Ovary (tissue), 3 donors: ENCODE data around the gene CDRT4.

Source experiments
- CTCF ChIP-seq, 3 donors: fragments of 450-650 bp in 2 of 3; fragments of 200-600 bp in 1 of 3; IDR thresholded peaks; one replicate each; pipeline versions ENCODE4 v1.5.1 to v1.8.0; 2016 to 2022; ENCODE audit warnings: antibody characterized with exemption in 3 of 3, mild to moderate bottlenecking in 1 of 3
- EP300 ChIP-seq: sonication (generic); formaldehyde crosslinking; IDR thresholded peaks from one replicate; pipeline ENCODE4 v1.6.1; 2017; ENCODE audit warnings: antibody characterized with exemption
- POLR2A ChIP-seq: fragments of 450-650 bp; IDR thresholded peaks from one replicate; pipeline ENCODE4 v1.6.1; 2017; ENCODE audit warnings: antibody characterized with exemption, mild to moderate bottlenecking, moderate library complexity
- donor health status: DM: no; HTN: no; CAD: no.

- TF ChIP-seq POLR2A (no peak), CTCF (IDR thresholded peaks at IDR 0.05) (no peak), EP300 (no peak)
Observed at GRCh38 chr17:15464231-15464985, 3.0 kb downstream of the CDRT4 start.
